Measurements from ENCODE around the gene KNDC1. TPM values are rescaled to one million over a fixed set of nuclear protein-coding genes. Genes with fewer than 3 reads are reported as not detected.

Gene KNDC1
- total RNA-seq, 1 donor from 2014 or later: 8.2 TPM

DNA sequence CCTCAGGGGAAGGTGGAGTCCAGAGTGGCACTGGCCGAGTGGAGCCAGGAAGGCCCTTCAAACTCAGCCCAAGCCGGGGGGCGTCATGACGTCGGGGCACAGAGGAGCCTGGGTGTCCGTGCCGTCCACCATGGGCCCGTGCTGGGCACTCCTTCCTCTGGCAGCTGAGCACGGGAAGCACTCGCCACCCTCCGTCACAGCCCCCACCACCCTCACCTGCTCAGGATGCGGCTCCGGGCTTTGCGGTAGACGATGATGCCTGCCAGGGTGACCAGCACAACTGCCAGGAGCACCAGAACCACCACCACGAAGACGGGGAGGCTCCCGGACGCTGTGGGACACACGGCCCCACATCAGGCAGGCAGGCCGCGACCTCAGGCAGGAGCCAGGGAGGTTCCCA, 108.5 kb downstream of the KNDC1 start:
- DNase-seq (ENCODE audit: low spot score in 2 of 2) (no peak), FAIRE-seq (no peak)

DNA sequence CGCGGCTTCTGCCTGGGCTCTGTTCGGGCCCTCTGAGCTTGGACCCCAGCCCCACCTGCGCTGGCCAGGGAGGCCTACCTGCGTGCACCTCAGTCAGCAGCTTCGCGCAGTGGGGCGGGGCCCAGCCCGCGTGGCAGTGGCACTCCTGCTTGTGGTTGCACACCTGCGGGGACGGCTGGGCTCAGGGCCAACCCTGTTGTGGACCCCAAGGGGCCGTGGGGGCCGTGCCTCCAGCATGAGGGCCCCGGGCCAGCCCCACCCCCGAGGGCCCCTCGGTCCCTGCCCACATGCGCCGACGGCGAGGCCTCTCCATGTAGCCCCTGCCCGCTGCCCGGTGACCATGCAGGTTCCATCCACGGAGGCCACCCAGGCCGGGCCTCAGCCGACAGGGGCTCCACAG, 109.3 kb downstream of the KNDC1 start:
- no peak for DNase-seq (ENCODE audit: low spot score in 2 of 2)
- FAIRE-seq: no peak

GRCh38 chr10:133270204-133270603, 110.2 kb downstream of the KNDC1 start:
- FAIRE-seq: no peak
- no peak for DNase-seq (ENCODE audit: low spot score in 2 of 2)

DNA sequence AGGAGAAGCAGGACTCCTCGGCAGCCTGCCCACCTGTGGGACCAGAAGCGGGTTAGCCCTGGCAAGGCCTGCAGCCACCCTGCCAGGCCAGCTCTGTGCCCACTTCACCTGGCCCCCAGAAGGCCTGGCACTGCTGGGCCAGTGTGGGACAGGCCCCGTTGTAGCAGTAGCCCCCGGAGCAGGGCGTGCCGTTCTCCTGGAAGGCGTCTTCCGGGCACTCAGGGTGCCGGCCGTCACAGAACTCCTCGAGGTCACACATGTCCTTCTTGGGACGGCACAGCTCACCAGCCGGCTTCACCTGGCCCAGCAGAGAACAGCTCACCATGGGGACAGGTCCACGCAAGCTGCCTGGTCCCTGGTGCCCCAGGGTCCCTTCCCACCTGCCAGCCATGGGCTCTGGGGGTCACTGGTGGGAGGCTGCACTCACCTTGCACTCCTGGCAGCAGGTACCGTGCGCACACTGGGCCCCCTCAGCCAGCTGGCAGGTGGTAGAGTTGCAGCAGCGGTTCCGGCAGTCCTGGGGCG, 110.8 kb downstream of the KNDC1 start:
- no peak for FAIRE-seq
- DNase-seq (ENCODE audit: low spot score in 2 of 2): no peak

DNA sequence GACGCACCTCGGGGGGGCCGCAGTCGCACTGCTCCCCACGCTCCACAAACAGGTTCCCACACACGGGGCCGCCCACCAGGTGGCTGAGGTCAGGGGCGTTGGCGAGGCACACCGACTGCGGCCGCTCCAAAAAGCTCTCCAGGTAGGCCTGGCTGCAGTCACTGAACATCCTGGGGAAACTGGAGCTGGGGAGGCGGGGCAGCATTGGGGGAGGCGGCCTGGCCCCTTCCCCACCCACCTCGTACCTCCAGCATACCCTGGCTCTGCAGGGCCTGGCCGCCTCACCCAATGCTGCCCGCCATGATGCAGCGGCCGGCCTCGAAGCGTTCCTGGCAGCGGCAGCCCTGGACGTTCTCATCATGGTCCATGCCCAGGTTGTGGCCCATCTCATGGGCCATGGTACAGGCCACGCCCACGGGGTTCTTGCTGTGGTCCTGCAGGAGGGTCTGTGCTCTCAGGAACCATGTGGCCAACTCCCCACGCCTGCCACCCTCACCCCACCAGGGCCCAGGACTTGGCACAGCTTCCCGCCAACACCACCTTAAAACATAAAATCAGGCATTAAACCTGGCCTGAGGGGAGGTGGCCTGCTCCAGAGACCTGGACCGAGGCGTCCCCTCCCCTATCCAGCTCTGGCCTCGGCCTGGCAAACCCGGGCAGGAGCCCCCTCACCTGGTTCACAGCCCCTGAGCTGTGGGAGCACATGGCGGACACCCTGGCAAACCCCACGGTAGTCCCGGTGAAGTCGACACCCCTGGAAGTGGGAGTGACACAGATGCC, 111.7 kb downstream of the KNDC1 start:
- no peak for DNase-seq (ENCODE audit: low spot score in 2 of 2)
- no peak for FAIRE-seq

DNA sequence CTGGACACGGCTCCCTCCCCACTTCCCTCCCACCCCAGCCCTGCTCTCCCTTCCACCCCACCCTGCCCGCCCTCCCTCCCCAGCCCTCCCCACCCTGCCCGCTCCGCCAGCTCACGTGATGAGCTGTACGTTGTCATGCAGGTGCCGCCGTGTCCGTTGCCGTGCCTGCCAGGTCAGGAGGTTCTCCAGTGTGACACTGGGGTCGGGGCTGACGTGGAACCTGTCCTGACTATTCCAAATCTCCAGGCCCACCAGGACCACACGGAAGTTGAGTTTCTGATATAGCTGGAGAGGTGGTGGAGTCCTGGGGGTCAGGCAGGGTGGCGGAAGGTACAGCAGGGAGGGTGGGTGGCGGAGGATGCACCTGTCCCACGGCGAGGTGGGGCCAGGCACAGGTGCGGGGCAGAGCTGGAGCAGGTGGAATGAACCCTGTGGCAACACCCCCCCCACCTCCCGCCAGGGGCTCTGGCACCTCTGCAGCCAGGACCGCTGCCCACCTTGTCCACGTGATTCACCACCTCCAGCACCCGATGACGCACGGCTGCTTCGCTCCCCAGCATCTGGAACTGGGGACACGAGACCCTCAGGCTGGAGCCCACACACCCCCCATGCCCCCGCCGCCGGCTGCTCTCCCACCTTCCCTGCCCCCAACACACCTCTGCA, 112.4 kb downstream of the KNDC1 start:
- DNase-seq (ENCODE audit: low spot score in 2 of 2): no peak
- no peak for FAIRE-seq

GRCh38 chr10:133272964-133273420, 113.0 kb downstream of the KNDC1 start:
- DNase-seq (ENCODE audit: low spot score in 2 of 2) (no peak), FAIRE-seq (no peak)

DNA sequence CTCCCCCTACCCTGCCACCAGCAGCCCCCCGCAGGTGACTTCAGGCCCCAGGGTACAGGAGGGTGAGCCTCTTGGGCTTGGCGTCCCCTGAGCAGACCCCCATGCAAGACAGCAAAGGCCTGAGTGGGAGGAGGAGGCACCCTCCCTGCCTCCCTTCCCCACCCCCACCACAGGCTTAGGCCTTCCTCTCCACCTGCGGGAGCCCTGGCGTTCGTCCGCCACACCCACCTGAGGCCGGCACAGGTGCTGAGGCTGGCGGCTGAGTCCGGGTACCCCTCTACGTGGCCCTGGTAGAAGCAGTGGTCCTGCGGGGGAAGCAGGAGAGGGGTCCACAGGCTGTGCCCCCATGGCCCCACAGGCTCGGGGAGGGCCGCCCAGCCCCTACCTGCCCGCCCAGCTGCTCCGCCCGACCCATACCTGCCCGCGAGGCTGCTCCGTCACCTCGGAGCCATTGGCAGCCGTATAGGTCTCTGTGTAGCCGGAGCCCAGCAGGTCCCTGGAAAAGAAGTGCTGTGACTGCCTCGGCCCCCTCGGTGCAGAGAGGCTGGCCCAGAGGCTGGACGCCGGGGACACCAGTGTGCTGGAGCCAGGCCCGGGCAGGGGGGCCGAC, 113.6 kb downstream of the KNDC1 start:
- FAIRE-seq (no peak), DNase-seq (ENCODE audit: low spot score in 2 of 2) (no peak)

DNA sequence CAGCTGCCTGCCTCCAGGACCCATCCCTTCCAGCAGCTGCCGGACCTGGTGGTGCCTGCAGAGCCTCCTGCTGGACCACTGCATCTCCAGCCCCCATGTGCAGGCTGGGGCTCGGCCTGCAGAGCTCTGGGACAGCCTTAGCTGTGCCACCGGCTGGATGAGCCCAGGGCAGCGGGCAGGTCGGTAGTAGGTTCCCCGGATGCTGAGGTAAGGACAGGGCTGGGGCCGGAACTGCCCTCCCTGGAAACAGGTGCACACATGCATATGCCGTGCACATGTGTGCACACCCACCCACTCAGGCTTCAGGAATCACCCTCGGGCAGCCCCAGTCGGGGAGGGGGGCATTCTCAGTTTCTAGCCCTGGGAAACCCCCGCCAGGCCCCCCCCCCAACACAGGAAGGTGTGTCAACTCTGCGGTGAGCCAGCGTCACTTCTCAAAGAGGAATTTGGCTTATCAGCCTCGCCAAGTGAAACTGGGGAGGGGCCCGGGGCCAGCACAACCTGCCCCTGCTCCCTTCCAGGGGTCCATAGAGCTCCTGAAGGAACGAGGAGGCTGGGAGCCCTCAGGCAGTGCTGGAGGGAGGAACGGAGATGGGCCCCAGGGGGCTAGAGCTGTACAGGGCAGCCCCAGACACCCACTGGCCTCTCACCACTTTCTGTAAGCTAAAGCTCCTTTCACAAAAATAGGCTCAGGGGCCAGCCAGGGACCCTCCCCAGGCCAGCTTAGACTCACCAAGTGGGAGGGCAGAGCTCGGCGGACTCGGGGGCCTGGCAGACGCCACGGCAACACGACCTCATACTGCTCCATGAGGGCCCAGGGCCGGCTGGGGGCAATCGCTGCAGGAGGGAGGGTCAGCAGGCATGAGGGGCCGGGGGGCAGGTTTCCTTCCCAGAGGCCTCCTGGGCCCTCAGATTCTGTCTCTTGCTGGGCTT, 115.0 kb downstream of the KNDC1 start:
- FAIRE-seq (no peak), DNase-seq (ENCODE audit: low spot score in 2 of 2) (no peak)

- DNase-seq (ENCODE audit: low spot score in 2 of 2) (no peak), FAIRE-seq (no peak)
Observed at GRCh38 chr10:133275684-133276092, 115.7 kb downstream of the KNDC1 start.

Other genes starting within 250 kb of the KNDC1 start
- 2.0 TPM for gene CFAP46, start 217.6 kb upstream of the KNDC1 start, total RNA-seq
- gene ADGRA1, start 72.3 kb upstream of the KNDC1 start, total RNA-seq: 2.4 TPM
- not detected for gene UTF1, start 70.0 kb downstream of the KNDC1 start, total RNA-seq
- gene VENTX, start 77.6 kb downstream of the KNDC1 start, total RNA-seq: not detected
- gene ADAM8, start 116.6 kb downstream of the KNDC1 start, total RNA-seq: 1.2 TPM
- gene TUBGCP2, start 148.7 kb downstream of the KNDC1 start, total RNA-seq: 44.8 TPM
- 7.3 TPM for gene ZNF511, start 148.7 kb downstream of the KNDC1 start, total RNA-seq
- 8.2 TPM for gene CALY, start 176.7 kb downstream of the KNDC1 start, total RNA-seq
- not detected for gene PRAP1, start 187.2 kb downstream of the KNDC1 start, total RNA-seq
- 6.9 TPM for gene FUOM, start 197.8 kb downstream of the KNDC1 start, total RNA-seq
- gene ECHS1, start 213.1 kb downstream of the KNDC1 start, total RNA-seq: 35.5 TPM
- gene PAOX, start 219.0 kb downstream of the KNDC1 start, total RNA-seq: 7.7 TPM
- 21.2 TPM for gene MTG1, start 233.9 kb downstream of the KNDC1 start, total RNA-seq

All from frontal cortex (tissue), 4 donors.